NCI-H345 (cell line): ENCODE results near the gene TREML2.

ENCODE experiments used
- DNase-seq: peaks from one replicate; lab custom pipeline; 2025; lab: John Stamatoyannopoulos, UW

TREML2 gene

DNA sequence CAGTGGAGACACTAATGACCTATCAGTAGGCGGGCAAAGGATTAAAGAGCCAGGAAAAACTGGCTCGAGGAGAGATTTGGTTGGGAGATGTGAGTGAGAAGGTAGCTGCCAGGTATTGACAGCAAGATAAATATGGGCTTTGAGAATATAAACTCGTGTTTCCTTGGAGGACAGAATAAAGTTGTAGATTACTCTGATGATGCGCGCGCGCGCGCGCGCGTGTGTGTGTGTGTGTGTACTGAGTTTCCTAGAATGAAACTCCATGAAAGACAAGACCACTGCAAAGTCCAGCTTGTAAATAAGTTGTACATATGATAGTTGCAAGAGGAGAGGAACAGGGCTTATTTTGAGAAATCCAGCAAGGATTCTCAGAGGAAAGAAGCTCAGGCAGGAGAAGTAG is 24.8 kb downstream of the TREML2 start:
- DNase-seq, result no peak

DNA sequence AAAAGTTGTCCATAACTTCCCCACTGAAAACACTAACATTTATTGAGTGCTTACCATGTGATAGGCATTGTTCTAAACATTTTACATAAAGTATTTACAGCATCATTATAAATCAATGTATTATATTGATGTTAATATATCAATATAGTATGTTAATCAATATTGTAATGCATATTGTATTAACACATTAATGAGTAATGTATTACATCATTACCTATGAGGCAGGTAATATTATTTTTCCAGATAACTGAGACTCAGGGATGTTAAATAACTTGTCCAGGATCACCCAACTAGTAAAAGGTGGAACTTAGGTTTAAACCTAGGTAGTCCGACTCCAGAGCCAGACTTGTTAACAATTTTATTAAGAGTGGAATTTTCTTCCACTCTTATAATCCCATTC is 25.9 kb downstream of the TREML2 start:
- no peak for DNase-seq

DNA sequence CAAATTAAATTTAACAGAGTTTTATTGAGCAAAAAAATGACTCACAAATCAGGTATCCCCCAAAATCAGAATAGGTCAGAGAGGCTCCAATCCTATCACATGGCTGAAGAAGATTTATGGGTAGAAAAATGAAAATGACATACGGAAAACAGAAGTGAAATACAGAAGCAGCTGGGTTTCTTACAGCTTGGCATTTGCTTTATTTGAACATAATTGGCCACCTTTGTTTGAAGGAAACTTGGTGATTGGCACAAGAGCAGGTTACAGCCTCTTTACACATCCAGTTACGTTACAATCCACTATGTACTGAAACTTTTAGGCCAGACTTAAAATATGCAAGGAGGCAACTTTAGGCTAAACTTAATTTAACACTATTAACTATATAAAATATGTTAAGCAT is 26.3 kb downstream of the TREML2 start:
- no peak for DNase-seq

DNA sequence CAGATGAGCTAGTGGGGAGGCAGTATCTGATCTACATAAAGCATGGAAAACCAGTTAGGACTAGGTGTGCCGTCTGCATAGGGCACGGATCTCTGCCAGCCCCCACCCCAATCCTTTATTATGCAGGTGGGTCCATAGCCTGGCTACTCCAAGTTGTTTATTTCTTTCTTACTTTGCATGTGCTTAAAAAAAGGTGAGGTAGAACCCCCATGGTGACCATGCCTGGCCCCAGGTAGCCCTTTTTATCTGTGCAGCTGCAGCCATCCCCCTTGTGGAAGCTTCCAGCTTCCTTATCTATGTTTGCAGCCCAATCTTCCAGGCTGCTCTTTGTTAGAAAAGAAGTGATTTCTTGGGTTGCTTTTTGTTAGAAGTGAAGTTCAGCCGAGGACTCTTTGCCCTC is 29.0 kb downstream of the TREML2 start:
- DNase-seq, result no peak

DNA sequence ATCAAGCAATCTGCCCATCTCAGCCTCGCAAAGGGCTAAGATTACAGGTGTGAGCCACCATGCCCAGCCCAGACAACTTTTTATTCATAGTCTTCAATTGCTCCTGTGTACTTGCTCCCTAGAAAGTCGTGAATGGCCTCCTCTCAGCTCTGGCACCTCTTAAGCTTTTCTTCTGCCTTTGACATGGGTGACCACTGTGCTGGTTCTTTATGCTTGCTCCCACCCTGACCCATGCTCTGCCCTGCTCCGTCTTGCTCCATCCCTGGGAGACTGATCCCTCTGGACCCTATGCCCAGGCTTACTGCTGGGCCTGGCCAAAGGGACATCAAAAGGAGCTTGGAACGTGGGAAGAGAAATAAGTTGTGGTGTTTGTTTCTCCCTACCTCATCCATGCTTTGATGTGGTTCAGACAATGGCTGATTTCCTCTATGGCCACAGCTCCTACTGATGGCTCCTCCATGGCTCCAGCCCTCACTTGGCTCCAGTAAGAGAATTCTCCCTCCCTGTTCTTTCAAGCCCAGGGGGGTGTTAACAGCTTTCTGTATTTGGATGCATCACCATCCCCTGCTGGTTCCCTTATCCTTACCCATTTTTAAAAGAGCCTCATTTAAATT is 30.3 kb downstream of the TREML2 start:
- no peak for DNase-seq

DNA sequence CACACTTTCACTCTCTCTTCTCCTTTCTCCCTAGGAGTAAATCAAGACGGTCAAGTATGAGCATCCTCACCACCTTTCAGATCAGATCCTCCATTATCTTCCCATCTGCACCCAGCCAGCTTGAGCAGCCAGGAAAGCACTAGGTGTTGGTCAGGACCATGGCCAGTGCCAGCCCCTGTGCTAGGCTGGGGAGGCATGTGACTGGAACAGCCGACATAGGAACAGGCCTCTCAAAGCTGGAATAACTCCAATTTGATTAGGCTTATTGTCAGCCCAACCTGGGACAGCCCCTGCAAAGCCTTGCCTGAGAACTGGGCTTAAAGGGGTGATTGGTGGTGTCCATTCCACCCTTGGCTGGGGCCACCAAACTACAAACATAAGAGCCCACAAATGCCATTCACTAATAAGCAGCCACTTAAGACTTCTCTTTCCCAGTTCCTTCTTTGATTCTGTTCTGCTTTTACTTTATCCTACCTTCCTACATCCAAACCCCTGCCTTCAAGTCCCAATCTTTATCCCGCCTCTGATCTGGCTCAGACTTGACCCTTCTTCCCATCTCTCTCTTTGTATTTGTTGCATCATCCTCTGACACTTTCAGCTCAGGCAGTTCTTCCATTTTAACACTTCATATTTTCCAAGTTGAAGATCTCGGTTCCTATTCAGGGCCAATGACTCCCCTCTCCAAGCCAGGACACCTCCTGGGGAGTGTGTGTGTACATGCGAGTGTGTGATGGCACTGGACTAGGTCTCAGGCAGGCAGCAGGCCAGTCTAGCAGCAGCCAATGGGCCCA is 33.6 kb downstream of the TREML2 start:
- DNase-seq, result no peak

DNA sequence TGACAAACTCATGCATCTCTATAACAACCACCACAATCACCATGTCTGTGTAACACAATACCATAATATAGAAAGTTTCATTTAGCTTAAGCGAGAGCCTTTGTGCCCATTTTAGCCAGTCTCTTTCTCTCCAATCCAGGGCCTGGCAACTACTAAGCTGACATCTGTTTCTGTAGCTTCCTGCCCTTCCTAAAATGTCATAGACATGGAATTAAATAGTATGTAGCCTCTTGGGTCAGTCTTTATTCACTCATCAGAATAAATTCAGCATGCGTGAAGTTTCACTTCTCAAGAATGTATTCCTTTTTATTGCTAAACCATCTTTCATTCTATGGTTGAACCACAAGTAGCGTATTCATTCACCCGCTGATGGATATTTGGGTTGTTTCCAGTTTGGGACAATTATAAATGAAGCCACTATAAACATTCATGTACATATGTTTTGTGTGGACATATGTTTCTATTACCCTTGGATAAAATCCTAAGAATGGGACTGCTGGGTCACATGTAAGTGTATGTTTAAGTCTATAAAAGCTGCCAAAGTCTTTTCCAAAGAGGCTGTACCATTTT is 36.3 kb downstream of the TREML2 start:
- DNase-seq, result no peak

DNA sequence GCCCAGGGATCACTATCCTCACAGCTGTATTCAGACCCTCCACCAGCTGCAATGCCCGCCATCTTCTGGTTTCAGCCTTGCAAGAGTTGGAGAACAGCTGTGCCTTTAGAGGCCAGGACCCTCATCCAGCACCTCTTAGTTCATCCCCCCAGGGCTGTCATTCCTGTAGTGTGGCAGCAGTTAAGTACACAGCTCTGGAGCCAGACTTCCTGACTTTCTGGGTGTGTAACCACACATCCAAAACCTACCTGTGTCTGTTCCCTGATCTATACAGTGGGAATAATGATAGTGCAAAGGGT is 37.6 kb downstream of the TREML2 start:
- DNase-seq, result no peak

DNA sequence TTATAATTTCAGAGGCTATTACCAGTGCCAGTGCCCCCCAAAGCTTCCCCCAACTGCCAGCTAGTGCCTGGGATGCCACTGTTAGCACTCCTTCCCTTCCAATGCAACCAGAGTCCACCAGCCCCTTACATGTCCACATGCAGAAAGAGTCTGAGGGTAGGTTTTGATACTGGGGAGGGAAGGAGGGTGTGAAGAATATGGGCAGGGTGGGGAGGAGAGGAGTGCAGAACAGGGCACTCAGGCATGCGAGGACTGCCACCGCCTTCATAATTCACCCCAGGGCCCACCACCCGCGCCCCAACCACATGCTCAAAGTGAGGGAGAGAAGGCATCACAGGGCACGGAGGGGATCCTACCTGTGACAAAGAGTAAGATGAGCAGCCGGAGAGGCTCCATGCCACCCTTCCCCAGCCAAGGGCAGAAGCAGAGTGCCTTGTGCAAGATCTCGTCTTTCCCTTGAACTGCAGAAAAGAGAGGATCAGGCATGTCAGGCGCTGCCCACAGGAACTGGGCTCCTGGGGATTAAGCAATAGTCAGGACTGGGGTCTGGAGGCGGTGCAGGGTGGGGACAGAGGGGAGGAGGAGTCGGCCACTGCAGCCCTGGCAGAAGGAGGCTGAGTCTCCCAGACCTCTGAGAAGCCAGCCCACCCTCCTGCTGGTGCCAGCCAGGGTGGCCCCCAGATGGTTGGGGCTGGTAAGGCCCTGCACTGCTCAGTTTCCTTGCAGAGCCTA is 38.1 kb downstream of the TREML2 start, which contains the start of gene TREM2:
Gene TREM2 (minus strand): TSS at position 430 of the 732 bp plus-strand sequence. CDS start 34 bp downstream, at position 396.
- DNase-seq, result no peak

DNA sequence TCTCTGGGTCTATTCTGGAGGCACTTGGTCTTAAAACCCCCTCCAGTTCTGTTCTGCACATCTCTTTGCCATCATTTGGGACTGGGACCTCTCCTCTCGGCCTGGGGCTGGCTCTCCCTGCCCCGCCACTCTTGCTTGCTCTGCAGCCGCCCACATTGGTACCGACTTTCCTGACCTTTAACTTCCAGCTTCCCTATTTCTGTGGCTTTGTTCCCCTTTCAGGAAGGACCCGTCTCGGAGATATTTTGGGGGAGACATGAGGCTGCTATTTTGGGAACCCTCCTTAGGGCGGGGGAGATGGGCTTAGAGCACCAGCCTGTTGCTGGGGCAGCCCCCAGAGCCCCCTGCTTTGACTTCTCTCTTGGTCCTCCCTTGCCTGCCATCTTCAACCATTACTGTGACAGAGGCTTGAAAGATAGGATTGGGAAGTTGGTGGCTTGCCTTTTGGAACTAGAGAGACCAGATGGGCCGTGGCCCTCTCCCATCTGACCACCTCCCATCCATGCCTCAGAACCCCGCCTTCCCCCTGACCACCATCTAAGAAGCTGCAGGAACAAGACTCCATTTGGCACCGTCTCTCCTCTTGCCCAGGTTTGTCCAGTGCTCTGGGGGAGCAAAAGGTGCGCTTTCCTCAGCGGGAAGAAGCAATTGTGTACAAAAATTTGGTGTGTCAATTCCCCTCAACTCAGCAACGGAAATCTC is 38.9 kb downstream of the TREML2 start:
- no peak for DNase-seq

DNA sequence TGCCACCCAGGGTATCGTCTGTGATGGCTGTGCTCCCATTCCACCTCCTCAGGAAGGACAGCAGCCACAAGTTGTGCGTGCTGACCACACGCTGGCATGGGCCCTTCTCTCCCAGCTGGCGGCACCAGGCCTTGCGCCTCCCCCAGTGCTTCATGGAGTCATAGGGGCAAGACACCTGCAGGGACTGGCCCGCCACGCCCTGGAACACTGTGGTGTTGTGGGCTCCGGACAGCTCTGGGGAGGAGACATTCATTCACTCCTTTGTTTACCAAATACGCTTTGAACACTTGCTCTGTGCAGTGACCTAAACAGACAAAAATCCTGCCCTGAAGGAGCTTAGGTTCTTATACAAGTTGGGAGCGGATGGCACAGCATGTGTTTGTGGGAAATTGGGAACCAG is 39.6 kb downstream of the TREML2 start:
- DNase-seq, result no peak

DNA sequence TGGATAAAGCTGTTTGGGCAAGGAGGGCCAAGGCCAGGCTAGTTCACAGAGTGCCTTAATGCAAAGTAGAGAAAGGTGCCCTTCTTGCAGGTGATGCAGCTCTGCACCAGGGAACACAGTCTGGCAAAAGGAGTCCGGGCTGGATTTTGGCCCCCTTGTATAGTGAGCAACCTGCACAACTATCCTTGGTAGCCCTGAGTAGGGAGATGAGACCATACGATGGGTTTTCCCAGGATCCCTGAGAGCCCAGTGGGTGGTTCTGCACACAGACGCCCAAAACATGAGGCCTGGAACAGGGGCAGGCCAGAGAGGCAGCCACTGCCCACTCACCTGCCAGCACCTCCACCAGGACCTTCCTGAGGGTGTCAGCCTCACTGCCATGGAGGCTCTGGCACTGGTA is 40.0 kb downstream of the TREML2 start:
- no peak for DNase-seq

DNA sequence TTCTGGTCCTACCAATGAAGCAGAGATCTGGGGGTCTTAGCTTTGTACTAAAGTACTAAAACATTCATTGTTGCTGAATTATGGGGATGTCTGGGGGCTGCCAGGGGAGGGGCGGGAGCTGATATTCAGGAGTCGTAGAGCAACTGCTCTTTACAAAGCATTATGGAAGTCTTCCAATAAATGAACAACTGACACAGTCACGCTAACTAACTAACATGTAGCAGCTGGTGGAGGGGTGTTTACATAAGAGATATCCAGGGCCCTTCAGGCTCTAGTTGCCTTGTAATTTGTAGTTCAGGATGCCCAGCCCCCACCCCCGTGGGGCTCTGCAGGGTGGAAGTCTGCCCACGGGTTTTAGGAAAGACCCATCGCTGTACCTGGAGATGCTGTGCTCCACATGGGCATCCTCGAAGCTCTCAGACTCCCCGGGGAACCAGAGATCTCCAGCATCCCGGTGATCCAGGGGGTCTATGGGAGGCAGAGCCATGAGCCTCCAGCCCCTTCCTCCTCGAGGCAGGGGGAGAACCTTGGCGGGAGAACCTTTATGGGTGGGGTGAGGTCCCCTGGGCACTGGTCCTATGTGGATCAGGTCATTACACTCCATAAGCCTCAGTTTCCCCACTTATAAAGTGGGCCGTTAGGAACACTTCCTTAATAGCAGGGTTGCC is 41.4 kb downstream of the TREML2 start:
- peak; percentile 91 for DNase-seq

DNA sequence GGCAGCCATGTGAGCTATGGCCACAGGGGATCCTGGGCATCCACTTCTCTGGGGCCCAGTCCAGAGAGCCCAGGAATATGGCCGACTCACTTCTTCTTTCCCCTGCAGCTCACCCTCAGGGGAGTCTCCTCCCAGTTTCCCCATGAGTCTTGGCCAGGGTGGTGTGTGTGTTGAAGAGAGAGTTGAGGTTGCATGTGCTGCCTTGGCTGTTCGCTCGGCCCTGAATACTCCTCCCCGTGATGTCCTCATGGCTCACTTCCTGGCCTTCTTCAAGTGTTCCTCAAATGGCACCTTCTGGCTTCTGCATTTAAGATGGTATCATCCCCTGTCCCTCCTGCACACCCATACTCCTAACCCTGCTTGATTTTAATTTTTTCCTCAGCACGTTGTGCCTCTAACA is 43.6 kb downstream of the TREML2 start:
- no peak for DNase-seq

DNA sequence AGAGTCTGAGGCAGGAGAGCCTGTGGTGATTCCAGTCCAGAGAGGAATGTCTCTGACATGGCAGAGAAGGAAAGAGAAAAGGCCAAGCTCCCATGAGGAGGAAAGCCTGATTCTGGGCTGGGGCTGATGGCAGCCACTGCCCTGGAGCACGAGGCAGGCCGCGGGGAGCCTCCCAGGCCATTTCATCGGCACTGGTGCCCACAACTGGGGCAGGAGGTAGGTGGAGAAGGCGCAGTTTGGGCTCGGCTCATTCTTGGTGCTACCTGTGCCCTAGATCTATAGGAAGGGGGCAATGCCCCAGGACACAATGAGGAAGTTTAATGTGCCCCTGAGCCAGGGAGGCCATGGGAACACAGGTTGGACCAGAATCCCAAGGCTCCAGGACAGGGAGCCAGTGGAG is 44.2 kb downstream of the TREML2 start:
- DNase-seq, result no peak

DNA sequence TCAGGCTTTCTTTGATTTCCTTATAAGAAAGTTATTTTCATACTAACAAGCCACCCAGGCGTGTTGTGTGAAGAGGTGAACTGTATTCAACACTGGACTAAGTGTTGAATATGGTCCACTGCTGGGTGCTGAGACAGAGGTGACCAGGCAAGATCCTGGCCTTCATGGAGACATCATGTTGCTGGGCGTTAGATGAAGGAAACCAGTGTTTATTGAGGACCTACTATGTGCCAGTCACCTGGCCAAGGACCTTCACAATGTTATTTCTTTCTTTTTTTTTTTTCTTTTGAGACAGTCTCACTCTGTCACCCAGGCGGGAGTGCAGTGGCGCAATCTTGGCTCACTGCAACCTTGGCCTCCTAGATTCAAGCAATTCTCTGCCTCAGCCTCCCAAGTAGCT is 44.9 kb downstream of the TREML2 start:
- DNase-seq, result no peak

DNA sequence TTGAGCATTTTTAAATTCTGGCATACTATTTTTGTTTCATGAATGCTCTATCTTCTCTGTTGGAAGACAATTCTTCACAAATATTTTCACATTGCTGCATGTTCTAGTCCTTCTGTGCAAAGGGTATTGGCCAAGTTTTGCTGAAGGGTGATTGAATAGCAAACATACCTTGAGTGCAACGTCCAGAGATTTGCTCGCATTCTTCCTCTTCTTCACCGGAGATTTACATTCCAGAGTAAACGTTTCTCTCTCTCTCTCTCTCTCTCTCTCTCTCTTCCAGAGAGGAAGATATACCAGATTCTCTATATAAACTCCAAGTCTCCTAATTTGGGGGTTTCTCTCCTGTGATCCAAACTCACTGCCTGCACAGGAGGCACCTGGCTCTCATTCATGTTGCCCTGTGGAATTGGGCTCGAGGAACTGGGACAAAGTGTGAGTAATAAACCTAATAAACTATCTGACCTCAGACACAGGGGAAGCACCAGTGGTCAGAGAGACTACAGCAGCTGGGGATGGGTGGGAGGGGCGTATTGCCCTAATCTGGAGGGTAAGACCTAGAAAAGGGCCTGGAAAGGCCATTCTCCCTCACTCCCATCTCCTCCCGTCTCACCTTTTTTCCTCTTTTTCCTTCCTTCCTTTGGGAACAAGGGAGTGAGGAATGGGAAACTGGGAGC is 45.7 kb downstream of the TREML2 start:
- no peak for DNase-seq

DNA sequence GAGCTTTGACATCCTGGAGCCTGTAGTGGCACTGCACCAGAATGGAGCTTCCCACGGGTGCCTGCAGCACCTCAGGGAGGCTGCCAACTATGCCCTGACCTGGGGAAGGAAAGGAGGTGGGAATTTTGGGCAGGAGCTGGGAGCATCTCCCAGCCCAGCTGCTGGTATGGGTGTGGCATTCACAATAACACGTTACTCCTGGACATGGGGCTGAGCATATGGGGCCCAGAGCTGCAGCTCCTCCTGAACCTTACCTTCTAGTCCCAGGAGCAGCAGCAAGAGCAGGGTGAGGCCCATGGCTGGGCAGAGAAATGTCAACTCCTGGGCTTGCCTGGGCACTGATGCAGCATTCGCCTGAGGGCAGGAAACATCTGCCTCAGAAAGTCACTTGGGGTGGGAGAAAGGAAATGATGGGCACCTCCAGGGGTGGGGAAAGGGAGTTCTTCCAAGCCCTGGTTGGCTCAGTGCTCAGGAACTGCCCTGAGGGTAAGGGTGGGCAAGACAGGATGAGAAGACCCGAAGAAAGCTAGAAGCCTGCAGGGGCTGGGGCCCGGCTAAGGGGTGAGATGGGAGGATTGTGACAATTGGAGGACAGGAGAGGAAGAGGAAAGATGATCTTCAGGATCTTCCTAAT is 46.8 kb downstream of the TREML2 start, which contains the start of gene TREML1:
Gene TREML1 (minus strand): TSS at position 356 of the 634 bp plus-strand sequence. CDS start 59 bp downstream, at position 297.
- no peak for DNase-seq

DNA sequence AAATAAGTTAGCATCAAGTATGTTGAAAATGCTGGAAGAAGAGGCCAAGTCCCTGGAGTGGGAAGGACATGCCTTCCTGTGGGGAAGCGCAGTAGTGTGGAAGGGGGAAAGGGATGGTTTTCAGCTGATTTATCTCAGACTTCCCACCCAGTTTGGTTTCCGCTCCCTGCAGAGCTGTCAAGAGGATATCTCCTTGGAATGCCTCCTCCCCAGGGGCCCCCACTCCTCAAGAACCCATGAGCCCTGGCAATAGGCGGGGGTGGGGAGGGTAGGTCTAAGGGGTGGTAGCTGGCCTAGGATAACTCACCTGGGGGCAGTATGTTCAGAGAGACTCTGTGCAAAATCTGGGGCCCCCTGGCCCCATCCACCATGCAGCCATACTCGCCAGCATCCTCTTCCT is 47.5 kb downstream of the TREML2 start:
- DNase-seq, result no peak

DNA sequence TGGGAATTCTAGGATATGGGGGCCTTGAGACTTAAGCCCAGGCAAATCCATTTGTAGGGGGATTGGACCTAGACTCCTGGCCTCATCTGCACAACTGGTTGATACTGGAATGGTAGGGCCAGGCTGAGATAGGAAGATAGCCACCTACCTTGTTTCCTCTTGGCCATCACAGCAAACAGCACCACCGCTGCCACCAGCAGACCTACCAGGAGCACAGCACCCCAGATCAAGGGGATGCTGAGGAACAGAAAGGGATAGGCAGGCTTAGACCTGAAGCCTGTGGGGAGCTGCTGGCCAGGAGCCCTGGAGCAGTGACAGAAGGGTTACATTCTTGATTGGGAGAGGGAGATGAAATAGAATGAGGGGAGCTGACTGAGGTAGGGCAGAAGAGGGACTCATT is 50.3 kb downstream of the TREML2 start:
- DNase-seq, result no peak

DNA sequence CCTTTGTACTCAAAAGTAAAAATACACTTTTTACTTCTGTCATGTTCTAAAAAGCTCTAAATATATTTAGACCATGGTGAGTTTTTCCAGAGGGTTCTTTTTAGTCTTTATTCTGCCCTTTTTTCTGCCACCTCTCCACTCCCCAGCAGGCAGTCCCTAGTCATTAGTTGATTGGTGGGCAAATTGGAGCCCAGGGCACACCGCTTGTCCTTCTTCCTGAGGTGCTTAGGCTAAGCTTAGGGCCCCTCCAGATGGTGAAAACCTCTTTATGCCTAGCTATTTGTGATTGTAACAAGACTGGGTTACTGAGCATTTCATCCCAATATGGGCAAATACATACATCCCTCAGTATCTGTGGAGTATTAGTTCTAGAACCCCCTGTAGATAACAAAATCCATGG is 53.0 kb downstream of the TREML2 start:
- no peak for DNase-seq
